Activated naive CD4-positive, alpha-beta T cell treated with anti-CD3 and anti-CD28 coated beads, Interleukin-2, amount 10 ng/mL, durations not matched to agents 7 days and 5 days (primary cell): ENCODE results near the gene SLC7A6OS.

Source experiments
- CTCF ChIA-PET: fragments of 350-600 bp; sonication (Branson Sonifier 250); formaldehyde crosslinking; loops from one replicate; lab custom pipeline; 2021; ENCODE audit warnings: antibody characterized with exemption; lab: Charles Lee
- DNase-seq: peaks from one replicate; pipeline ENCODE4 v3.0.0-alpha.2; 2020
- H3K27ac Mint-ChIP-seq: one replicate; pipeline ENCODE4 v1.8.0; 2021; ENCODE audit warnings: mild to moderate bottlenecking, moderate library complexity, mixed read lengths
- H3K27me3 Mint-ChIP-seq: one replicate; pipeline ENCODE4 v1.8.0; 2021; ENCODE audit warnings: mild to moderate bottlenecking, mixed read lengths
- H3K36me3 Mint-ChIP-seq: one replicate; pipeline ENCODE4 v1.8.0; 2021; ENCODE audit warnings: mixed read lengths
- H3K4me1 Mint-ChIP-seq: one replicate; pipeline ENCODE4 v1.8.0; 2021; ENCODE audit warnings: mixed read lengths
- H3K4me3 Mint-ChIP-seq: one replicate; pipeline ENCODE4 v1.8.0; 2021; ENCODE audit warnings: mild to moderate bottlenecking, moderate library complexity, mixed read lengths
- H3K9me3 Mint-ChIP-seq: one replicate; pipeline ENCODE4 v1.8.0; 2021; ENCODE audit warnings: mixed read lengths

Gene SLC7A6OS

GRCh38 chr16:68274441-68274840, 36.3 kb downstream of the SLC7A6OS start:
- H3K27me3 Mint-ChIP-seq: no peaks in the 10 kb centered on the region
- H3K27ac Mint-ChIP-seq: peak overlapping the region; percentile 91
- no peaks in the 10 kb centered on the region for H3K9me3 Mint-ChIP-seq
- peaks cover 63% of the 10 kb centered on the region for H3K36me3 Mint-ChIP-seq
- CTCF ChIA-PET: interaction anchor here (1.8 to 4.0 kb wide), 4 partner anchors 11 to 15 kb away, joined by 8 to 21 read pairs (median 11); partner anchors contain the start of gene SLC7A6
- peak overlapping the region; percentile 18 for H3K4me3 Mint-ChIP-seq
- no peak for DNase-seq
- H3K4me1 Mint-ChIP-seq: peaks cover 80% of the 10 kb centered on the region

DNA sequence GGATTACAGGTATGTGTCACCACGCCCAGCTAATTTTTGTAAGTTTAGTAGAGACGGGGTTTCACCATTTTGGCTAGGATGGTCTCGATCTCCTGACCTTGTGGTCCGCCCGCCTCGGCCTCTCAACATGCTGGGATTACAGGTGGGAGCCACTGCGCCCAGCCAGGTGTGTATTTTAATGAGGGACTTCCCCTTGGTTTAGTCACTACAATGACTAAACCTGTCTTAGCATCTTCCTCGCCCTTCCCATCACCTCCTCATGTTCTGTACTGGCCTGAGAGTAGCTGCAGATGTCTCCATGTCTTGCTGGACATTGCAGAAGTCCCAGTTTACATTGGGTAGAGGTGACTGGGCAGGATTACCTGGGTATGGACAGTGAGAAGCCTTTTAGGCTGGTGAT, 36.9 kb downstream of the SLC7A6OS start:
- no peak overlapping the region for H3K4me3 Mint-ChIP-seq
- DNase-seq: no peak
- no peaks in the 10 kb centered on the region for H3K9me3 Mint-ChIP-seq
- no peaks in the 10 kb centered on the region for H3K27me3 Mint-ChIP-seq
- H3K27ac Mint-ChIP-seq: peak overlapping the region; percentile 91
- H3K4me1 Mint-ChIP-seq: peaks cover 80% of the 10 kb centered on the region
- H3K36me3 Mint-ChIP-seq: peaks cover 65% of the 10 kb centered on the region
- CTCF ChIA-PET: interaction anchor here (1.8 to 4.0 kb wide), 3 partner anchors 10 to 16 kb away, joined by 8 to 21 read pairs (median 9); partner anchors contain the start of gene SLC7A6

GRCh38 chr16:68273459-68273858, 37.3 kb downstream of the SLC7A6OS start:
- CTCF ChIA-PET: interaction anchor here (1.0 to 4.2 kb wide), 8 partner anchors 10 to 248 kb away, joined by 3 to 30 read pairs (median 6); partner anchors contain the start of genes PRMT7, SLC7A6 and SLC7A6OS
- Mint-ChIP-seq H3K27ac (peak overlapping the region; percentile 91), H3K4me1 (peaks cover 83% of the 10 kb centered on the region), H3K4me3 (peak overlapping the region; percentile 55), H3K27me3 (no peaks in the 10 kb centered on the region), H3K9me3 (no peaks in the 10 kb centered on the region), H3K36me3 (peaks cover 66% of the 10 kb centered on the region)
- no peak for DNase-seq

GRCh38 chr16:68272507-68273209, 38.1 kb downstream of the SLC7A6OS start:
- Mint-ChIP-seq H3K9me3 (no peaks in the 10 kb centered on the region), H3K27me3 (no peaks in the 10 kb centered on the region), H3K36me3 (peaks cover 72% of the 10 kb centered on the region), H3K4me1 (peaks cover 91% of the 10 kb centered on the region), H3K27ac (peak overlapping the region; percentile 91), H3K4me3 (peak overlapping the region; percentile 55)
- CTCF ChIA-PET: interaction anchor here (1.0 to 4.2 kb wide), 8 partner anchors 10 to 249 kb away, joined by 3 to 30 read pairs (median 6); partner anchors contain the start of genes PRMT7, SLC7A6 and SLC7A6OS
- DNase-seq: peak; percentile 69

DNA sequence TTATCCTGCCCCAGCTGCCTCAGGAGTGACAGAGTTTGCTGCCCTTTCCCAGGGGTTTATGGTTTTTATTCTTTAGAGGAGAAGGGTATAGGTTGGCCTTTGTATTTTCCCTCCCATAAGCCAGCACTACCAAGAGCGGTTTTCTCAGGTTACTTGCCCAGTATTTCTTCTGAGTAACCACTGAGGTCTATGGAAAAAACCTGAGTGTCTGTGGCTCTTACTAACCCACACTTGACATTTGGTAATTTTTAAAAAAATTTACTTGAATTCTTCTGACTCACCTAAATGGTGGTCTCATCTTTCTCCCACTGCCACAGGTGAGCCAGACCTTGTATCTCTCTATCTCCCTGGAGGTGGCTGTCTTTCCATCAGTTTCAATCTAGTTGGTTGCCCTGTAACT, 40.4 kb downstream of the SLC7A6OS start:
- no peak overlapping the region for H3K4me3 Mint-ChIP-seq
- CTCF ChIA-PET: interaction anchor here (1.0 to 4.2 kb wide), 4 partner anchors 8 to 18 kb away, joined by 3 to 30 read pairs (median 5); partner anchors contain the start of gene SLC7A6
- peaks cover 71% of the 10 kb centered on the region for H3K36me3 Mint-ChIP-seq
- H3K9me3 Mint-ChIP-seq: no peaks in the 10 kb centered on the region
- no peak for DNase-seq
- H3K27ac Mint-ChIP-seq: peak overlapping the region; percentile 60
- H3K4me1 Mint-ChIP-seq: peaks cover 94% of the 10 kb centered on the region
- no peaks in the 10 kb centered on the region for H3K27me3 Mint-ChIP-seq

DNA sequence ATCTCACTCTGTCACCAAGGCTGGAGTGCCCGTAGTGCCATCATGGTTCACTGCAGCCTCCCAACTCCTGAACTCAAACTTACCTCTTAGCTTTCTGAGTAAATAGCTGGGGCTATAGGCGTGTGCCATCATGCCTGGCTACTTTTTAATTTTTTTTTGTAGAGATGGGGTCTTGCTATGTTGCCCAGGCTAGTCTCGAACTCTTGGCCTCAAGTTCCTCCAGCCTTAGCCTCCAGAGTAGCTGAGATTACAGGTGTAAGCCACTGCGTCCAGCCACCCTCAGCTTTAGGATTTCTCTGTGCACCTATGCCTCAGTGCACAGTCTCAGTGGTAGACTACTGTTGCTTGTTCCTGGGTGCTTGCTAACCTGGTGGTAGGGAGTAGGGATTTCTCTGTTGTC, 41.0 kb downstream of the SLC7A6OS start:
- CTCF ChIA-PET: interaction anchor here (0.6 to 4.2 kb wide), 6 partner anchors 7 to 1333 kb away, joined by 3 to 30 read pairs (median 5); partner anchors contain the start of gene SLC7A6
- no peaks in the 10 kb centered on the region for H3K9me3 Mint-ChIP-seq
- peaks cover 91% of the 10 kb centered on the region for H3K4me1 Mint-ChIP-seq
- no peaks in the 10 kb centered on the region for H3K27me3 Mint-ChIP-seq
- peak overlapping the region; percentile 60 for H3K27ac Mint-ChIP-seq
- peaks cover 68% of the 10 kb centered on the region for H3K36me3 Mint-ChIP-seq
- H3K4me3 Mint-ChIP-seq: no peak overlapping the region
- no peak for DNase-seq

DNA sequence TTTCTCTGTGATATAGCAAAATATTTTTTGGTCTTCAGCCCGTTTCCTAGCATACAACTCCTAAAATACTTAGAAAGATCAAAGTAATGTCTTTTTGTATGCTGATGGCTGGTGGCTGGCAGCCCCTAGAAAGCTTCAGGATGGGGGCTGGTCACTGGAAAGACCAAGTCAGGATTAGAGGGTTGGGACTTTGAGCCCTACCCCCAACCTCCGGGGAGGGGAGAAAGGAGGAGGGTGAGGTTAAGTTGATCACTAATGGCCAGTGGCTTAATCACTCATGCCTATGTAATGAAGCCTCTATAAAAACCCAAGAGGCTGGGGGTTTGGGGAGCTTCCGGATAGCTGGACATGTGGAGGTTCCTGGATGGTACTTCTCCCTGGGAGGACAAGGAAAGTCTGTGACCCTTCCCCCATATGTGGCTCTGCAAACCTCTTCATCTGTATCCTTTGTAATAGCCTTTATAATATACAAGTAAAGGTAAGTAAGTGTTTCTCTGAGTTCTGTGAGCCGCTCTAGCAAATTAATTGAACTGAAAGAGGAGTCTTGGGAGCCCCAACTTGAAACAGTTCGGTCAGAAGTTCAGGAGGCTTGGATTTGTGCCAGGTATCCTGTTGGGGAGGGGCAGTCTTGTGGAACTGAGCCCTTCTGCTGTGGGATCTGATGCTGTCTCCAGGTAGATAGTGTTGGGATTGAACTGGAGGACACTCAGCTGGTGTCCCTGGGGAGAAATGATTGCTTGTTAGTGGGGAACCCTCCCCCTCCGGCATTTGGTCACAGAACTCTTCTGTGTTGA, 42.9 kb downstream of the SLC7A6OS start:
- DNase-seq: no peak
- CTCF ChIA-PET: interaction anchor here (1.2 kb wide), 1 partner anchor 61 kb away, joined by 3 read pairs; no protein-coding TSS in a partner anchor
- H3K9me3 Mint-ChIP-seq: no peaks in the 10 kb centered on the region
- no peak overlapping the region for H3K27ac Mint-ChIP-seq
- peak overlapping the region; percentile 14 for H3K4me3 Mint-ChIP-seq
- H3K27me3 Mint-ChIP-seq: no peaks in the 10 kb centered on the region
- peaks cover 82% of the 10 kb centered on the region for H3K4me1 Mint-ChIP-seq
- H3K36me3 Mint-ChIP-seq: peaks cover 48% of the 10 kb centered on the region

- peak; percentile 67 for DNase-seq
- peak overlapping the region; percentile 91 for H3K4me3 Mint-ChIP-seq
- no peaks in the 10 kb centered on the region for H3K9me3 Mint-ChIP-seq
- H3K27me3 Mint-ChIP-seq: no peaks in the 10 kb centered on the region
- peak overlapping the region; percentile 98 for H3K27ac Mint-ChIP-seq
- peaks cover 33% of the 10 kb centered on the region for H3K36me3 Mint-ChIP-seq
- CTCF ChIA-PET: interaction anchor here (0.6 to 9.7 kb wide), 3 partner anchors 15 to 59 kb away, joined by 3 to 432 read pairs (median 58); no protein-coding TSS in a partner anchor
- peaks cover 75% of the 10 kb centered on the region for H3K4me1 Mint-ChIP-seq
Measured at GRCh38 chr16:68265078-68265920, 45.4 kb downstream of the SLC7A6OS start.

DNA sequence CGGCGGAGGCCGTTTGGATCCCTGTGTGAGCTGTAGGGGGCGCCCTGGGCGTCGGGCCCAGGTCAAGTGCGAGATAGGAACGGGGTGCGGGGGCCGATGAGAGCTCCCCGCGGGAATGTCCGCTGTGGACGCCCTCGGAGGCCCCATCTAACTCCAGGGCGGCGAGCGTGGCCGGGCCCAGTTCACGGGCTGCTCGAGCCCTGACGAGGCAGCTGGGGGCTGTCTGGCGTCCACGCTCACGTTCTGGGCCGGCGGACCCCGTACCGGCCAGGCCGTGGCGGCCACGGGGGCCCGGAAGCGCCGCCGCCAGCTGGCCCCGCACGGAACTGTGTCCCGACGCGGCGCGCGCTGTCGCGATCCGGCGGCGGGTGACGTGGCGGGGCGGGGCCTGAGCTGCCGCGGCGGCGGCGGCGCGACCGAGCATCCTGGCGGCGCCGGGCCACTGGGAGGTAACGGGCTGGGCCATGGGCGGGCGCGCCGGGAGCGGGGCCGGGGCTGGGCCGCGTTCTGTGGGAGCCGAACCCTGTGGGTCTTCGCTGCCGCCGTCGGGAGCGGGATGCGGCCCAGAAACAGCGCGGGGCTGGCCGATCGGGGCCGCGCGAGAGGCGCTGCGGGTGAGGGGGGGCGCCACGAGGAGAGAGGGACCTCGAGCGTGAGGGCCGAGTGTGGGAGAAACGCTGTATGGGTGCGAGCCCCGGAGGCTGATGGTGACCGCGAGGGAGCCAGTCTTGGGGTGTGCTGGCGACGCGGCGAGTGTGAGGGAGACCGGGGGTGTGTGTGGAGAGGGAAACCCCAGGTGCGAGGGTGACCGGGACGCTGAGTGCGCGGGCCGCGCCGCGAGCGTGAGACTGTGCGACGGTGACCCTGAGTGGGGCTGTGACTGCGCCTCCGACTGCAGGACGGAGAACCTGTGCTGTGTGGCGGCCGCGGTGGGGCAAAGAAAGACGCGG, 46.3 kb downstream of the SLC7A6OS start, which contains the start of gene SLC7A6:
TSS of gene SLC7A6 (plus strand) at position 399 of the 950 bp plus-strand sequence. CDS start 10,201 bp downstream, outside the sequence.
- peak within 1 kb of the TSS; percentile 98 for H3K27ac Mint-ChIP-seq
- peaks cover 66% of the 10 kb centered on the region for H3K4me1 Mint-ChIP-seq
- peak within 1 kb of the TSS; percentile 91 for H3K4me3 Mint-ChIP-seq
- H3K36me3 Mint-ChIP-seq: peaks cover 28% of the 10 kb centered on the region
- H3K27me3 Mint-ChIP-seq: no peaks in the 10 kb centered on the region
- peak; percentile 86 for DNase-seq
- CTCF ChIA-PET: interaction anchor here (0.6 to 9.7 kb wide), 31 partner anchors 7 to 175 kb away, joined by 3 to 432 read pairs (median 5); partner anchors contain the start of genes PRMT7 and SLC7A6OS
- H3K9me3 Mint-ChIP-seq: no peaks in the 10 kb centered on the region

DNA sequence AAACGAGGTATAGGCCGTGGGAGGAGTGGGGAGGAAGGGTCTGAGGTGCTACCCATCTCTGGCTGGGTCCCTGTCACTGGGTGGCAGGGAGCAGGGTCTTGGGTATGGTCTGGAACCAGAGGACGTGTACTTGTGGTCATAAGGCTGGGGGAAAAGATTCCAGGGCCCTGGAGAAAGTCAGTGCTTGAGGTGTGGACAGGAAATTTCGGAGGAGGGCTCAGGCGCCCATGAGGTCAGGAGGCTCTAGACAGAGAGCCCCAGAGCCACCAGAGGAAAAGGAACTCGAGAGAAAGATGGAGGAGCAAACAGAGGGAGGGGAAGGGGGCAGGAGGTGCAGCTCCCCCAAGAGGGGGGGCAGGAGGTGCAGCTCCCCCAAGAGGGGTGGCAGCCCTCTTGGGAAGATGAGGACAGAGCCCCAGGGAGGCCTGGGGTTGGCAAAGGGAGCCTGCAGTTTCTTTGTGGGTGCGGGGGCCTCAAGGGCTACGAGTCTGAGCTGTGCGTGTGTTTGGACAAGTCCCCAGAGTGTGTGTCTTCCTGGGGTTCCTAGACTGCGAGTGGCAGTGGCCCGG, 47.1 kb downstream of the SLC7A6OS start:
- CTCF ChIA-PET: interaction anchor here (0.6 to 9.7 kb wide), 30 partner anchors 8 to 174 kb away, joined by 3 to 432 read pairs (median 5); partner anchors contain the start of genes PRMT7 and SLC7A6OS
- H3K36me3 Mint-ChIP-seq: peaks cover 22% of the 10 kb centered on the region
- H3K27me3 Mint-ChIP-seq: no peaks in the 10 kb centered on the region
- no peaks in the 10 kb centered on the region for H3K9me3 Mint-ChIP-seq
- peak overlapping the region; percentile 94 for H3K27ac Mint-ChIP-seq
- peaks cover 58% of the 10 kb centered on the region for H3K4me1 Mint-ChIP-seq
- DNase-seq: no peak
- H3K4me3 Mint-ChIP-seq: peak overlapping the region; percentile 91

- H3K36me3 Mint-ChIP-seq: peaks cover 4% of the 10 kb centered on the region
- no peak overlapping the region for H3K27ac Mint-ChIP-seq
- no peak for DNase-seq
- H3K9me3 Mint-ChIP-seq: no peaks in the 10 kb centered on the region
- peaks cover 37% of the 10 kb centered on the region for H3K4me1 Mint-ChIP-seq
- CTCF ChIA-PET: interaction anchor here (0.6 to 9.7 kb wide), 4 partner anchors 44 to 262 kb away, joined by 3 to 432 read pairs (median 4); partner anchors contain the start of genes PRMT7 and SLC7A6OS
- no peaks in the 10 kb centered on the region for H3K27me3 Mint-ChIP-seq
- H3K4me3 Mint-ChIP-seq: no peak overlapping the region
Measured at GRCh38 chr16:68259007-68259825, 51.5 kb downstream of the SLC7A6OS start.
